Natural killer cell (primary cell): ENCODE results near the gene CCT8L2. TPM values are rescaled to one million over a fixed set of nuclear protein-coding genes. Genes with fewer than 3 reads are reported as not detected.
"Not testable (repeated sequence)": the region's sequence is repeated elsewhere in the genome, so short reads cannot be mapped to it uniquely, and the experiment has no call there.

Experiments used
- ATAC-seq, 3 donors: fragments of 150-1000 bp in 2 of 3; fragments of 200-7000 bp in 1 of 3; cut with Tn5 transposase; 1 replicate in 1 of 3; 2 replicates in 2 of 3; pipeline ENCODE4 v1.10.0; 2021; ENCODE audit warnings: mild to moderate bottlenecking in 2 of 3, moderate library complexity in 2 of 3
- DNase-seq, 2 donors: peaks; one replicate each; pipeline versions ENCODE4 v3.0.0 to v3.0.0-alpha.2; 2013 to 2021; ENCODE audit warnings: mixed read lengths in 1 of 2
- H3K27ac ChIP-seq: one replicate; pipeline ENCODE4 v1.5.1; 2013; ENCODE audit warnings: mild to moderate bottlenecking, low read length
- H3K27me3 ChIP-seq: one replicate; pipeline ENCODE4 v1.6.1; 2013; ENCODE audit warnings: low read length; ENCODE audit not compliant: control insufficient read depth, insufficient read depth
- H3K36me3 ChIP-seq: one replicate; pipeline ENCODE4 v1.6.1; 2013; ENCODE audit warnings: low read length; ENCODE audit not compliant: control insufficient read depth, insufficient read depth
- H3K4me1 ChIP-seq: one replicate; pipeline ENCODE4 v1.6.1; 2013; ENCODE audit warnings: low read length; ENCODE audit not compliant: control insufficient read depth, insufficient read depth
- H3K4me3 ChIP-seq: one replicate; pipeline ENCODE4 v1.5.1; 2013; ENCODE audit warnings: low read length
- H3K9me3 ChIP-seq: one replicate; pipeline ENCODE4 v1.6.1; 2013; ENCODE audit warnings: low read length; ENCODE audit not compliant: control insufficient read depth, insufficient read depth
- H3K27ac Mint-ChIP-seq, 2 donors: one replicate each; pipeline ENCODE4 v1.8.0; 2022; ENCODE audit warnings: mild to moderate bottlenecking in 2 of 2, mixed read lengths in 2 of 2, moderate library complexity in 1 of 2
- H3K27me3 Mint-ChIP-seq, 2 donors: one replicate each; pipeline ENCODE4 v1.8.0; 2022; ENCODE audit warnings: low read depth in 2 of 2, mixed read lengths in 2 of 2
- H3K36me3 Mint-ChIP-seq: one replicate; pipeline ENCODE4 v1.8.0; 2022; ENCODE audit warnings: mixed read lengths
- H3K4me1 Mint-ChIP-seq, 2 donors: one replicate each; pipeline ENCODE4 v1.8.0; 2022; ENCODE audit warnings: mixed read lengths in 2 of 2
- H3K4me3 Mint-ChIP-seq: one replicate; pipeline ENCODE4 v1.8.0; 2022; ENCODE audit warnings: mild to moderate bottlenecking, moderate library complexity, mixed read lengths
- H3K9me3 Mint-ChIP-seq, 2 donors: one replicate each; pipeline ENCODE4 v1.8.0; 2022; ENCODE audit warnings: mixed read lengths in 2 of 2
- WGBS: methylation state at CpG from one replicate; pipeline ENCODE4 v1.1.7; 2013; ENCODE audit warnings: missing lambda C conversion rate; ENCODE audit not compliant: insufficient coverage; 5-methylcytosine and 5-hydroxymethylcytosine counted together
- intact Hi-C: fragments of 100-400 bp; cut with micrococcal nuclease; formaldehyde crosslinking; loops from one replicate; pipeline ENCODE4 v1.14.2; 2022
- total RNA-seq, 4 donors: library from RNA; stranded (reverse); fragments of 120-200 nt in 1 of 4; gene quantifications; one replicate each; pipeline versions ENCODE4 v1.2.3 to v1.2.4, GENCODE V29; 2013 to 2022
- TF ChIP-seq, protein P1 (sequence below): fragments of 200-600 bp; IDR thresholded peaks from one replicate; pipeline ENCODE4 v1.8.0; 2022; ENCODE audit warnings: antibody characterized with exemption

CCT8L2 gene
- total RNA-seq, 3 donors from 2014 or later (not counting 1 experiment from before 2014, with no cell fraction given), result not detected

DNA sequence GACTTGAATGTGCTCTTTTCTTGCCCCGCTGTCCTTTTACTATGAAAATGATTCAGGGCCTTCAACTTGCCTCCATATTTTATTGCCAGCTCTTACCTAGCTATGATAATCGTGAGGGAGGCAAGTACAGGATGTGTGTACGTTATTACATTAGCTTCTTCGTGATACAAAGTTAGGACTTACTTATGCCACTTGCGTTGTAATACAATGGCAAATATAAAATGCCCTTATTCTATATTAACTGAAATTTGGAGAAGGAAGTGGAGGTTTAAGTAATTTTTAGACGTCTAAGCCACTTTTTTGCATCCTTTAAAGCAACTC, 10.8 kb upstream of the CCT8L2 start:
- Histone ChIP-seq H3K9me3 (no peaks in the 10 kb centered on the region), H3K27me3 (peaks cover 9% of the 10 kb centered on the region), H3K36me3 (no peaks in the 10 kb centered on the region), H3K4me1 (peaks cover 5% of the 10 kb centered on the region), H3K4me3 (no peak overlapping the region), H3K27ac (no peak overlapping the region)
- TF ChIP-seq, protein P1, sequence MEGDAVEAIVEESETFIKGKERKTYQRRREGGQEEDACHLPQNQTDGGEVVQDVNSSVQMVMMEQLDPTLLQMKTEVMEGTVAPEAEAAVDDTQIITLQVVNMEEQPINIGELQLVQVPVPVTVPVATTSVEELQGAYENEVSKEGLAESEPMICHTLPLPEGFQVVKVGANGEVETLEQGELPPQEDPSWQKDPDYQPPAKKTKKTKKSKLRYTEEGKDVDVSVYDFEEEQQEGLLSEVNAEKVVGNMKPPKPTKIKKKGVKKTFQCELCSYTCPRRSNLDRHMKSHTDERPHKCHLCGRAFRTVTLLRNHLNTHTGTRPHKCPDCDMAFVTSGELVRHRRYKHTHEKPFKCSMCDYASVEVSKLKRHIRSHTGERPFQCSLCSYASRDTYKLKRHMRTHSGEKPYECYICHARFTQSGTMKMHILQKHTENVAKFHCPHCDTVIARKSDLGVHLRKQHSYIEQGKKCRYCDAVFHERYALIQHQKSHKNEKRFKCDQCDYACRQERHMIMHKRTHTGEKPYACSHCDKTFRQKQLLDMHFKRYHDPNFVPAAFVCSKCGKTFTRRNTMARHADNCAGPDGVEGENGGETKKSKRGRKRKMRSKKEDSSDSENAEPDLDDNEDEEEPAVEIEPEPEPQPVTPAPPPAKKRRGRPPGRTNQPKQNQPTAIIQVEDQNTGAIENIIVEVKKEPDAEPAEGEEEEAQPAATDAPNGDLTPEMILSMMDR, result no peak
- ATAC-seq (no peak), DNase-seq (no peak)
- Mint-ChIP-seq H3K27ac (no peak overlapping the region), H3K36me3 (peaks cover 7% of the 10 kb centered on the region), H3K4me1 (peaks cover 0 to 8% of the 10 kb centered on the region in 2 donors), H3K27me3 (peaks cover 20 to 35% of the 10 kb centered on the region in 2 donors), H3K9me3 (no peaks in the 10 kb centered on the region), H3K4me3 (peak overlapping the region; percentile 70)
- intact Hi-C loops, result no loop called here
- 10% methylated on average over 2 of the region's 6 CpGs for WGBS

DNA sequence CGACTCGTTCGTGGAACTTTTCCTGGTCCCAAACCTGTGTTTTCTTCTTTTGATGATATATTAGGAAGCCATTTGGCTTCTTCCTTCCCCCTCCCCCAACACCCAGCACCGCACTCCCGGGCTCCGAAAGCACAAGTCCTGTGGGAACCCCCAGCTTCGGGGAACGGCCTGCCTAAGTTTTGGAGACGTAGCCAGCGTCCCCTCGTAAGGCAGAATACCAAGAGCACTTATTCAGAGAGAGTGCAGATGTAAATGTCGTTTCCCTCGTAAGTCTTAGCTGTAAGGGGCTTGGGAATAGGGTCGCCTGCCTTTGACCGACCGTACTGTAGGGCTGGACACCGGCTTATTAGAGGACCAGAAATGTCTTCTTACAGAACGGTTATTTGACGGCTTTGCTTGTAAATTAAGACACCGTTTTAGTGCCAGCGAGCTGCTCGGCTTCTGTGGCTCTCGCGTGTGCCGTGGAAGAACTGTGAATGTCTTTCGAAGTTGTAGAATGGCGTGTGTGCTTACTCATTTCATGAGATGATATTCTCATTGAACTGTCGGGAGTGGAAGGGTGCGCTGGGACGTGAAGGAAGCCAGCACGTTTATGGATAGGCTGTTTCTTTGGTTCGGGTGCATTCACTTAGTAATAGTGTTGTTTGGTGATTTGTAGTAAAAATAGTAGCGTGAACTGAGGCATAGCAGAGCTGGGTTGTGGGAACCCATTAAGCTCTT, 10.3 kb upstream of the CCT8L2 start:
- H3K36me3 Mint-ChIP-seq, H3K36me3 ChIP-seq, H3K27ac Mint-ChIP-seq, intact Hi-C loops, H3K4me3 ChIP-seq, H3K27me3 ChIP-seq, H3K4me1 Mint-ChIP-seq, H3K9me3 ChIP-seq, H3K27ac ChIP-seq, H3K9me3 Mint-ChIP-seq, H3K4me1 ChIP-seq: not testable (repeated sequence)
- H3K27me3 Mint-ChIP-seq, result peaks cover 20 to 35% of the 10 kb centered on the region in 2 donors
- DNase-seq, result peak in 1 of 2 donors; percentile 3
- 5% methylated on average over 32 of the region's 33 CpGs for WGBS
- ATAC-seq, result peak in 1 of 3 donors; percentile 27
- H3K4me3 Mint-ChIP-seq, result peak overlapping the region; percentile 70

DNA sequence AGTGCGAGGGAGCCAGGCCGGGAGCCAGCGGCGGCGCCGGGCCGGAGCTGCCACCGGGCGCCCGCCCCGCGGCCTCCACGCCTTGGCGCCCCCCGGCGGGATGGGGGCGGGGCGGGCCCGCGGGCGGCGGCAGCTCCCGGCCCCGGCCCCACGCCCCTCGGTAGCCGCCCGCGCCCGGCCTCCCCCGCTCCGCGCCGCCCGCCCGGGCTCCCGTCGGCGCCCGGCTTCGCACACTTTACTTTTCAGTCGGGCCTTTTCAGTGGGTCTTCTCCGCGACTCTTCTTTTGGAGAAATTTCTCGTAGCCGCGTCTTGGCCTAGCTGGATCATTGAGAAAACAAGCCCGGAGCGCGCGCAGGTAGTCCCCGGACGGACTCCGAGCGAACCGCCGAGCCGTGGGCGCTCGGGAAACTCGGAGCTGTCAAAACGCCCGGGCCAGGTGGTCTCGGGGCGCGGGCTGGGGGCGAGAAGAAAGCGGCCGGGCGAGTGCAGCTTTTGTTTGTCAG, 9.7 kb upstream of the CCT8L2 start:
- H3K36me3 Mint-ChIP-seq, H3K9me3 Mint-ChIP-seq, H3K4me1 Mint-ChIP-seq, H3K27ac ChIP-seq, H3K27ac Mint-ChIP-seq, H3K4me3 ChIP-seq, H3K9me3 ChIP-seq, intact Hi-C loops, H3K36me3 ChIP-seq, H3K27me3 ChIP-seq, H3K4me1 ChIP-seq: not testable (repeated sequence)
- H3K27me3 Mint-ChIP-seq, result peaks cover 20 to 35% of the 10 kb centered on the region in 2 donors
- DNase-seq (peak in 1 of 2 donors; percentile 2), ATAC-seq (peak in 1 of 3 donors; percentile 9)
- peak overlapping the region; percentile 62 for H3K4me3 Mint-ChIP-seq
- WGBS, result 3% methylated on average over 70 of the region's 70 CpGs

DNA sequence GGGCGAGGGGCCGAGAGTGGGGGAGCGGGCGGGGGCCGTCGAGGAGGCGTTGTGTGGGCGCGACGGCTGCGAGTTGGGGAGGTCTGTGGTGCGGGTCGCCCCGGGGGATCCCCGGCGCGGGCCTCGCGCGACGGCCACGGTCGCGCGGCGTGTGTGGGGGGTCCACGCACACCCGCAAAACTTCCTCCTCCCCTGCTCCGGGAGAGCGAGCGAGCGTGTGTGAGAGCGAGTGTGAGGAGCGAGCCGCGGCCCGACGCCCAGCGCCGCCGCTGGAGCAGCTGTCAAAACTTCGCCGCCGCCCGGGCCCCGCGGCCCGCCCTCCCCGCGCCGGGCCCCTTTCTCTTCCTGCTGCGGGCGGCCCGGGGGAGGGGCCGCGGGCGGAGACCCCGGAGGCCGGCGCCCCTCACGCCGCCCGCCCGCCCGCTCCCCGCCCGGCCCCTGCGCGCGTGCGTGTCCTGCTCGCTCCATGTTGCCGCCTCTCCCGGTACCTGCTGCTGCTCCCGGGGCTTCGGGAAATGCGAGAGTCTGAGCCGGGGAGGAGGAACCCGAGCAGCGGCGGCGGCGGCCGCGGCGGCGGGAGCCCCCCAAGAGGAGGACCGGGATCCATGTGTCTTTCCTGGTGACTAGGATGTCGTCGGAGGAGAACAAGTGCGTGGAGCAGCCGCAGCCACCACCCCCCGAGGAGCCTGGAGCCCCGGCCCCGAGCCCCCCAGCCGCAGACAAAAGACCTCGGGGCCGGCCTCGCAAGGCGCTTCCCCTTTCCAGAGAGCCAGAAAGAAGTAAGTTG, 9.0 kb upstream of the CCT8L2 start:
- no peaks in the 10 kb centered on the region for H3K36me3 ChIP-seq
- H3K27me3 ChIP-seq, result peaks cover 9% of the 10 kb centered on the region
- peaks cover 5% of the 10 kb centered on the region for H3K4me1 ChIP-seq
- H3K4me3 ChIP-seq, result no peak overlapping the region
- WGBS, result 4% methylated on average over 100 of the region's 100 CpGs
- intact Hi-C loops, result no loop called here
- no peaks in the 10 kb centered on the region for H3K9me3 ChIP-seq
- H3K27ac Mint-ChIP-seq, result no peak overlapping the region
- TF ChIP-seq, protein P1, result no peak
- H3K27ac ChIP-seq, result no peak overlapping the region
- peaks cover 17 to 30% of the 10 kb centered on the region in 2 donors for H3K27me3 Mint-ChIP-seq
- peak; percentile 16 to 19 for DNase-seq
- H3K4me3 Mint-ChIP-seq, result peak overlapping the region; percentile 69
- peaks cover 7% of the 10 kb centered on the region for H3K36me3 Mint-ChIP-seq
- peak; percentile 69 to 74 (median 71) for ATAC-seq
- H3K4me1 Mint-ChIP-seq, result peaks cover 0 to 8% of the 10 kb centered on the region in 2 donors
- no peaks in the 10 kb centered on the region for H3K9me3 Mint-ChIP-seq

DNA sequence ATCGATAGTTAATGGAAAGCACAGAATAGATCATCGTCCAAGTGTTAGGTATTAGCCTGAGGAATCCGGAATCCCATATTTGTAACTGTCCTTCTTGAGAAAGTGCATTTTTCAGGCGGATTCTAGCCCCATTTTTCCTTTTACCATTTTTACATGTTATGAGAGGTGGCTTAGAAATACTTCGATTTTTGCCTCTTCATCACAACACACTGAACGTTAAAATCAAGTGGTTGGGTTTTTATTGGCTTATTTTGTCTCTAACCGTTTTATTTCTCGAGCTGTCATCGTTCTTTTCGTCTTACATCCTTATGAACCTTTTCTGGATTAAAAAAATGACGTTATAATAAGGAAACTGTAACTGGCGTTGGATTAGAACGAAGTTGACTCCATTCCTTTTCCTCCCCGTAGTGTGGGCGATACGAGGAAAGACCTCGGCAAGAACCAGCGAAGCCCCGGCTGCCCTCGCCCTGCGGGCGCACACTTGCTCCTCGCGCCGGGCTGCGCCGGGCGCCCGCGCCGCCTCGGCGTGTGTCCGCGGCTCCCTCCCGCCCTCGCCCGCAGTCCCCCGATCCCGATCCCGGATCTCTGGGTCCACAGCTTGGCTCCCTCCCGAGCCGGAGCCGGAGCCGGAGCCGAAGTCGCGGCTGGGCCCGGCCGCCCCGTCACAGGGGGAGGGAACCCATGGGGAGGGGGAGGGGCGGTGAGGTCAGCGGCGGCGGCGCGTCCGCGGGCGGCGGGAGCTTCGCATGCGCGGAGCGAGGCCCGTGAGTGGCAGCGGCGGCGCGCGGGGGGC, 8.2 kb upstream of the CCT8L2 start:
- Mint-ChIP-seq H3K4me3 (peak overlapping the region; percentile 82), H3K27me3 (peaks cover 20 to 28% of the 10 kb centered on the region in 2 donors)
- H3K36me3 ChIP-seq, intact Hi-C loops, H3K9me3 ChIP-seq, H3K27ac Mint-ChIP-seq, H3K4me1 Mint-ChIP-seq, H3K27ac ChIP-seq, H3K4me3 ChIP-seq, H3K9me3 Mint-ChIP-seq, H3K27me3 ChIP-seq, H3K4me1 ChIP-seq, H3K36me3 Mint-ChIP-seq: not testable (repeated sequence)
- WGBS, result 5% methylated on average over 62 of the region's 71 CpGs
- DNase-seq (peak; percentile 23 to 56), ATAC-seq (peak; percentile 63 to 64 (median 64))

DNA sequence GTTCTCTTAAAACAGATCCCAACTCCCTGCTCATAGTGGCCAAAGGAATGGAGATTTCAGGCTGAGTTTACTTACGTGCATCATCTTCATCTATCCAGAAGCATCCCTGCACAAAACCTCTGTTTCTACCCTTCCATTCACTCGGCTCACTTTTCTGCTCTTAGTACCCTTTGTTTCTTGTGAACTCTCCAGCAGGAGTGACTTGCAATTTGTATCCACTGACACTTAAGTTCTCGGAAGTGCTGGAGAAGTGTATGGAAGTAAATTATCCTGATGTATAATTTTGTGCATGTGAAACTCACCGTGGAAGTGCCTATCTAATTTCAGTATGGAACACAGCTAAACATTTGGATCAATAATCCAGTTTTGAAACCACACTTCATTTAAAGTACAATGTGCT, 7.0 kb upstream of the CCT8L2 start:
- H3K4me1 ChIP-seq, H3K9me3 ChIP-seq, H3K27ac Mint-ChIP-seq, H3K36me3 Mint-ChIP-seq, H3K4me3 Mint-ChIP-seq, ATAC-seq, DNase-seq, H3K36me3 ChIP-seq, H3K27ac ChIP-seq, H3K4me1 Mint-ChIP-seq, H3K4me3 ChIP-seq, intact Hi-C loops, H3K27me3 ChIP-seq, H3K9me3 Mint-ChIP-seq: not testable (repeated sequence)
- peaks cover 20 to 28% of the 10 kb centered on the region in 2 donors for H3K27me3 Mint-ChIP-seq
- 23% methylated on average over 3 of the region's 4 CpGs for WGBS
